Breast epithelium (tissue), 3 donors: ENCODE data around the gene PTCRA.
"Not testable (repeated sequence)": the region's sequence is repeated elsewhere in the genome, so short reads cannot be mapped to it uniquely, and the experiment has no call there.

Experiments
- CTCF ChIP-seq, 3 donors: fragments of 450-650 bp; IDR thresholded peaks; one replicate each; pipeline ENCODE4 v1.5.1; 2016 to 2017; ENCODE audit warnings: antibody characterized with exemption in 3 of 3, mild to moderate bottlenecking in 3 of 3, moderate library complexity in 3 of 3
- POLR2A ChIP-seq: fragments of 450-650 bp; IDR thresholded peaks from one replicate; pipeline ENCODE4 v1.6.1; 2016; ENCODE audit warnings: antibody characterized with exemption, mild to moderate bottlenecking, moderate library complexity
- POLR2AphosphoS5 ChIP-seq, 3 donors: sonication (generic); formaldehyde crosslinking; IDR thresholded peaks; one replicate each; pipeline ENCODE4 v1.6.1; 2017; ENCODE audit warnings: antibody characterized with exemption in 3 of 3

- TF ChIP-seq POLR2AphosphoS5 (IDR thresholded peaks at IDR 0.05); CTCF (IDR thresholded peaks at IDR 0.05); POLR2A: not testable (repeated sequence)
These were observed 38.6 kb downstream of the PTCRA start for GRCh38 chr6:42954405-42954804.
